IMR-90 (cell line): ENCODE results near the gene CA12.

Experiments used
- CEBPB ChIP-seq: IDR thresholded peaks from 2 replicates; pipeline ENCODE4 v1.6.1; 2012; ENCODE audit warnings: low read depth, low read length, improper control_type of control experiment
- FOS ChIP-seq: fragments of 150-350 bp; IDR thresholded peaks from 2 replicates; pipeline ENCODE4 v1.6.1; 2016; ENCODE audit warnings: low read depth, low read length
- MAFK ChIP-seq: IDR thresholded peaks from 2 replicates; pipeline ENCODE4 v1.6.1; 2012; ENCODE audit warnings: low read depth, low read length, improper control_type of control experiment
- RAD21 ChIP-seq: IDR thresholded peaks from 2 replicates; pipeline ENCODE4 v1.6.1; 2012; ENCODE audit warnings: low read length, improper control_type of control experiment
- SMC3 ChIP-seq: fragments of 150-350 bp; IDR thresholded peaks from 2 replicates; pipeline ENCODE4 v1.6.1; 2016; ENCODE audit warnings: low read depth, mild to moderate bottlenecking, antibody characterized with exemption, low read length, moderate library complexity
- TF ChIP-seq, protein P1 (sequence below): conservative IDR thresholded peaks from 2 replicates; pipeline ENCODE4 v1.5.1; 2012; ENCODE audit warnings: mild to moderate bottlenecking, low read depth, low read length, improper control_type of control experiment

DNA sequence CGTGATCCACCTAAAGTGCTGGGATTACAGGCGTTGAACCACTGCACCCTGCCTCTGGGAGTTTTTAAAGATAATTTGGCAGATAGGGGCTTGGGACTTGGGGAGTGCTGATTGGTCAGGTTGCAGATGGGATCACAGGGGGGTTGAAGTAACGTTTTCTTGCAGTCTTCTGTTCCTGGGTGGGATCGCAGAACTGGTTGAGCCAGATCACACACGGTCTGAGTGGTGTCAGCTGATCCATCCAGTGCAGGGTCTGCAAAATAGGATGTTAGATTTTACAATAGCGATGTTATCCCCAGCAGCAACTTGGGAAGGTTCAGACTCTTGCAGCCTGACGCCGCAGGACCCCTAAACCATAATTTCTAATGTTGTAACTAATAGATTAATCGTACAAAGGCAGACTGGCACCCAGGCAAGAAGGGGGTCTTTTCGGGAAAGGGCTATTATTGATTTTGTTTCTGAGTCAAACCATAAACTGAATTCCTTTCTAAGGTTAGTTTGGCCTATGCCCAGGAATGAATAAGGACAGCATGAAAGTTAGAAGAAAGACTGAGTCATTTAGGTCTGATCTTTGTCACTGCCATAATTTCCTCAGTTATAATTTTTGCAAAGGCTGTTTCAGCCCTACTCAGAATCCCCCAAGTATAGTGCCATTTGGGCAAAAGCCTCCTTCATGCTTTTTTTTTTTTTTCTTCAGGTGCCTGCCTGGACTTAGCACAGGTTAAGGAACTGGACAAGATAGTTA lies 1.5 kb upstream of the CA12 start:
- TF ChIP-seq CEBPB (no peak), SMC3 (no peak), FOS (no peak), MAFK (no peak), RAD21 (no peak)
- TF ChIP-seq, protein P1, sequence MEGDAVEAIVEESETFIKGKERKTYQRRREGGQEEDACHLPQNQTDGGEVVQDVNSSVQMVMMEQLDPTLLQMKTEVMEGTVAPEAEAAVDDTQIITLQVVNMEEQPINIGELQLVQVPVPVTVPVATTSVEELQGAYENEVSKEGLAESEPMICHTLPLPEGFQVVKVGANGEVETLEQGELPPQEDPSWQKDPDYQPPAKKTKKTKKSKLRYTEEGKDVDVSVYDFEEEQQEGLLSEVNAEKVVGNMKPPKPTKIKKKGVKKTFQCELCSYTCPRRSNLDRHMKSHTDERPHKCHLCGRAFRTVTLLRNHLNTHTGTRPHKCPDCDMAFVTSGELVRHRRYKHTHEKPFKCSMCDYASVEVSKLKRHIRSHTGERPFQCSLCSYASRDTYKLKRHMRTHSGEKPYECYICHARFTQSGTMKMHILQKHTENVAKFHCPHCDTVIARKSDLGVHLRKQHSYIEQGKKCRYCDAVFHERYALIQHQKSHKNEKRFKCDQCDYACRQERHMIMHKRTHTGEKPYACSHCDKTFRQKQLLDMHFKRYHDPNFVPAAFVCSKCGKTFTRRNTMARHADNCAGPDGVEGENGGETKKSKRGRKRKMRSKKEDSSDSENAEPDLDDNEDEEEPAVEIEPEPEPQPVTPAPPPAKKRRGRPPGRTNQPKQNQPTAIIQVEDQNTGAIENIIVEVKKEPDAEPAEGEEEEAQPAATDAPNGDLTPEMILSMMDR, result no peak
